H9 (cell line): ENCODE measurements around the gene SMCO1. TPM values are rescaled to one million over a fixed set of nuclear protein-coding genes. Genes with fewer than 3 reads are reported as not detected.

Experiments used
- DNase-seq: peaks from one replicate; pipeline ENCODE4 v3.0.0-alpha.2; 2017
- H2AFZ ChIP-seq: one replicate; pipeline ENCODE4 v1.6.1; 2013; ENCODE audit warnings: mild to moderate bottlenecking, low read length, control low read depth, moderate library complexity
- H2AK5ac ChIP-seq: 2 replicates; pipeline ENCODE4 v1.6.1; 2013; ENCODE audit warnings: low read length, control low read depth, mixed read lengths; ENCODE audit not compliant: insufficient read length
- H2BK120ac ChIP-seq: one replicate; pipeline ENCODE4 v1.6.1; 2013; ENCODE audit warnings: low read depth, mild to moderate bottlenecking, low read length, control low read depth, inconsistent platforms; ENCODE audit not compliant: poor library complexity, severe bottlenecking
- H2BK12ac ChIP-seq: 2 replicates; pipeline ENCODE4 v1.6.1; 2013; ENCODE audit warnings: low read length, control low read depth, mixed read lengths, low read depth; ENCODE audit not compliant: insufficient read length
- H2BK15ac ChIP-seq: 2 replicates; pipeline ENCODE4 v1.6.1; 2013; ENCODE audit warnings: low read depth, low read length, control low read depth
- H2BK20ac ChIP-seq: one replicate; pipeline ENCODE4 v1.6.1; 2013; ENCODE audit warnings: low read depth, mild to moderate bottlenecking, low read length, control low read depth, inconsistent platforms; ENCODE audit not compliant: poor library complexity, severe bottlenecking
- H2BK5ac ChIP-seq: 2 replicates; pipeline ENCODE4 v1.6.1; 2013; ENCODE audit warnings: low read length, control low read depth, mixed read lengths; ENCODE audit not compliant: insufficient read length
- H3K14ac ChIP-seq: 2 replicates; pipeline ENCODE4 v1.6.1; 2013; ENCODE audit warnings: low read length, control low read depth; ENCODE audit not compliant: insufficient read depth
- H3K18ac ChIP-seq: 2 replicates; pipeline ENCODE4 v1.6.1; 2013; ENCODE audit warnings: low read depth, mild to moderate bottlenecking, mixed read lengths, low read length, control low read depth; ENCODE audit not compliant: insufficient read length
- H3K23ac ChIP-seq: 2 replicates; pipeline ENCODE4 v1.6.1; 2013; ENCODE audit warnings: low read length, control low read depth, mixed read lengths, low read depth; ENCODE audit not compliant: insufficient read length
- H3K23me2 ChIP-seq: 2 replicates; pipeline ENCODE4 v1.6.1; 2013; ENCODE audit warnings: low read depth, mild to moderate bottlenecking, mixed read lengths, low read length, control low read depth; ENCODE audit not compliant: insufficient read length, poor library complexity, severe bottlenecking
- H3K27ac ChIP-seq: 2 replicates; pipeline ENCODE4 v1.5.1; 2013; ENCODE audit warnings: low read length, control low read depth, mixed read lengths, low read depth; ENCODE audit not compliant: insufficient read length
- H3K27me3 ChIP-seq: 2 replicates; pipeline ENCODE4 v1.6.1; 2013; ENCODE audit warnings: low read length, control low read depth, inconsistent platforms; ENCODE audit not compliant: insufficient read depth
- H3K4ac ChIP-seq: 2 replicates; pipeline ENCODE4 v1.6.1; 2013; ENCODE audit warnings: low read depth, mild to moderate bottlenecking, control low read depth, inconsistent platforms, low read length, moderate library complexity
- H3K4me1 ChIP-seq: 2 replicates; pipeline ENCODE4 v1.6.1; 2013; ENCODE audit warnings: low read length, control low read depth, inconsistent platforms; ENCODE audit not compliant: insufficient read depth
- H3K4me2 ChIP-seq: 2 replicates; pipeline ENCODE4 v1.6.1; 2013; ENCODE audit warnings: low read length, control low read depth, mixed read lengths; ENCODE audit not compliant: insufficient read length, insufficient read depth
- H3K56ac ChIP-seq: 2 replicates; pipeline ENCODE4 v1.6.1; 2013; ENCODE audit warnings: low read depth, mild to moderate bottlenecking, mixed read lengths, low read length, control low read depth; ENCODE audit not compliant: insufficient read length
- H3K79me1 ChIP-seq: 2 replicates; pipeline ENCODE4 v1.6.1; 2013; ENCODE audit warnings: low read depth, mild to moderate bottlenecking, moderate library complexity, low read length, control low read depth, inconsistent platforms; ENCODE audit not compliant: insufficient read depth, poor library complexity, severe bottlenecking
- H3K79me2 ChIP-seq: 2 replicates; pipeline ENCODE4 v1.6.1; 2013; ENCODE audit warnings: low read length, control low read depth, inconsistent platforms; ENCODE audit not compliant: insufficient read depth
- H3K9ac ChIP-seq: 2 replicates; pipeline ENCODE4 v1.6.1; 2013; ENCODE audit warnings: low read length, control low read depth, mixed read lengths; ENCODE audit not compliant: insufficient read length; ENCODE audit errors: extremely low read depth
- H3K9me3 ChIP-seq: one replicate; pipeline ENCODE4 v1.6.1; 2013; ENCODE audit warnings: low read depth, low read length, inconsistent platforms; ENCODE audit not compliant: control insufficient read depth
- H3T11ph ChIP-seq: one replicate; pipeline ENCODE4 v1.6.1; 2013; ENCODE audit warnings: mild to moderate bottlenecking, low read length, control low read depth, inconsistent platforms
- H4K20me1 ChIP-seq: one replicate; pipeline ENCODE4 v1.6.1; 2013; ENCODE audit not compliant: control insufficient read depth, insufficient read length, insufficient read depth
- H4K5ac ChIP-seq: 2 replicates; pipeline ENCODE4 v1.6.1; 2013; ENCODE audit warnings: low read depth, mild to moderate bottlenecking, mixed read lengths, low read length, control low read depth; ENCODE audit not compliant: insufficient read length
- H4K8ac ChIP-seq: replicated peaks from 2 replicates; pipeline ENCODE4 v1.6.1; 2013; ENCODE audit warnings: low read length, control low read depth, mixed read lengths, low read depth; ENCODE audit not compliant: insufficient read length
- H4K91ac ChIP-seq: 2 replicates; pipeline ENCODE4 v1.6.1; 2013; ENCODE audit warnings: low read depth, mild to moderate bottlenecking, moderate library complexity, mixed read lengths, low read length, control low read depth; ENCODE audit not compliant: insufficient read length
- H3K27ac Mint-ChIP-seq, 3 experiments: 2 replicates in 2 of 3; 3 replicates in 1 of 3; pipeline ENCODE4 v1.8.0; 2020 to 2021; ENCODE audit warnings: mixed read lengths in 3 of 3, mild to moderate bottlenecking in 1 of 3, moderate library complexity in 1 of 3
- H3K27me3 Mint-ChIP-seq: 2 replicates; pipeline ENCODE4 v1.8.0; 2021; ENCODE audit warnings: low read depth, mild to moderate bottlenecking, moderate library complexity, mixed read lengths
- H3K36me3 Mint-ChIP-seq, 3 experiments: 2 replicates in 2 of 3; 3 replicates in 1 of 3; pipeline ENCODE4 v1.8.0; 2020 to 2021; ENCODE audit warnings: low read depth in 3 of 3, mixed read lengths in 3 of 3; ENCODE audit not compliant: insufficient read depth in 1 of 3
- H3K4me1 Mint-ChIP-seq, 2 experiments: 2 replicates each; pipeline ENCODE4 v1.8.0; 2020; ENCODE audit warnings: mixed read lengths in 2 of 2
- H3K4me3 Mint-ChIP-seq, 2 experiments: 2 replicates in 1 of 2; 3 replicates in 1 of 2; pipeline ENCODE4 v1.8.0; 2020 to 2021; ENCODE audit warnings: mild to moderate bottlenecking in 2 of 2, mixed read lengths in 2 of 2, moderate library complexity in 1 of 2
- H3K9me3 Mint-ChIP-seq, 2 experiments: 2 replicates in 1 of 2; 3 replicates in 1 of 2; pipeline ENCODE4 v1.8.0; 2020; ENCODE audit warnings: mild to moderate bottlenecking in 2 of 2, mixed read lengths in 2 of 2, moderate library complexity in 1 of 2
- CTCF ChIP-seq: fragments of 200-600 bp; sonication (generic); conservative IDR thresholded peaks from 3 replicates; pipeline ENCODE4 v1.8.0; 2021; ENCODE audit warnings: antibody characterized with exemption, mild to moderate bottlenecking
- WGBS: extraction: QIAGEN DNeasy Blood & Tissue Kit; methylation state at CpG from one replicate; pipeline ENCODE4 v1.1.7; 2013; ENCODE audit warnings: missing lambda C conversion rate, low lambda C conversion rate, mixed read lengths; ENCODE audit not compliant: insufficient read length; ENCODE audit errors: extremely low coverage; 5-methylcytosine and 5-hydroxymethylcytosine counted together
- total RNA-seq: library from RNA; stranded (reverse); gene quantifications from 2 replicates; pipeline ENCODE4 v1.2.1, GENCODE V29; 2021

The SMCO1 gene
- total RNA-seq, 1 experiment from 2014 or later = not detected

GRCh38 chr3:196493292-196493691, 21.9 kb downstream of the SMCO1 start:
- Histone ChIP-seq H2BK120ac (no peak overlapping the region), H3K4ac (no peak overlapping the region), H3K23me2 (no peaks in the 10 kb centered on the region), H4K8ac (no peak overlapping the region), H3T11ph (no peak overlapping the region), H3K27ac (no peak overlapping the region), H3K18ac (no peak overlapping the region), H2BK15ac (no peak overlapping the region), H4K20me1 (no peaks in the 10 kb centered on the region), H3K4me1 (no peaks in the 10 kb centered on the region), H3K79me1 (peaks cover 22% of the 10 kb centered on the region), H2AFZ (no peak overlapping the region), H2BK12ac (no peak overlapping the region), H2BK20ac (no peak overlapping the region), H4K91ac (no peak overlapping the region), H3K14ac (no peak overlapping the region), H4K5ac (no peak overlapping the region), H3K56ac (no peak overlapping the region), H3K9me3 (no peaks in the 10 kb centered on the region), H3K4me2 (no peak overlapping the region), H3K79me2 (peaks cover 42% of the 10 kb centered on the region), H2AK5ac (no peak overlapping the region), H3K27me3 (no peaks in the 10 kb centered on the region), H2BK5ac (no peak overlapping the region), H3K23ac (no peak overlapping the region), H3K9ac (no peak overlapping the region)
- no peak for TF ChIP-seq CTCF
- whole genome bisulfite sequencing = no CpG with 5 or more reads among the region's 7 CpGs
- DNase-seq = no peak
- Mint-ChIP-seq H3K36me3 (peaks cover 10 to 31% (median 15%) of the 10 kb centered on the region in 3 experiments; a peak in 6 of 7 replicates), H3K27ac (no peak overlapping the region; a peak in 1 of 7 replicates), H3K4me1 (peaks cover 0 to 15% of the 10 kb centered on the region in 2 experiments; a peak in 2 of 4 replicates), H3K4me3 (no peak overlapping the region), H3K27me3 (no peaks in the 10 kb centered on the region), H3K9me3 (no peaks in the 10 kb centered on the region)
